Measurements from ENCODE around the gene ARAP1.
A peak's percentile ranks its signal among the peaks of the same experiment; 100 is the strongest.

ARAP1 gene

GRCh38 chr11:72702096-72702495 lies 50.1 kb downstream of the ARAP1 start:
- DNase-seq, result no peak

GRCh38 chr11:72701466-72701865 lies 50.7 kb downstream of the ARAP1 start:
- no peak for DNase-seq

- DNase-seq, result no peak
Observed at GRCh38 chr11:72700146-72700545, 52.1 kb downstream of the ARAP1 start.

- DNase-seq, result no peak
Observed at GRCh38 chr11:72697814-72698213, 54.4 kb downstream of the ARAP1 start.

GRCh38 chr11:72696866-72697700 lies 55.1 kb downstream of the ARAP1 start:
- DNase-seq, result no peak

GRCh38 chr11:72695354-72695753 lies 56.9 kb downstream of the ARAP1 start:
- no peak for DNase-seq

GRCh38 chr11:72693271-72693968 lies 58.8 kb downstream of the ARAP1 start:
- no peak for DNase-seq

GRCh38 chr11:72692498-72693237 lies 59.5 kb downstream of the ARAP1 start:
- DNase-seq, result no peak

GRCh38 chr11:72690166-72690565 lies 62.0 kb downstream of the ARAP1 start:
- no peak for DNase-seq

GRCh38 chr11:72688929-72689328 lies 63.3 kb downstream of the ARAP1 start:
- DNase-seq, result no peak

GRCh38 chr11:72688486-72688885 lies 63.7 kb downstream of the ARAP1 start:
- DNase-seq, result no peak

GRCh38 chr11:72687326-72687725 lies 64.9 kb downstream of the ARAP1 start:
- DNase-seq, result no peak

GRCh38 chr11:72686639-72687220 lies 65.5 kb downstream of the ARAP1 start:
- DNase-seq, result no peak

GRCh38 chr11:72685560-72686480 lies 66.4 kb downstream of the ARAP1 start:
- no peak for DNase-seq

- no peak for DNase-seq
Observed at GRCh38 chr11:72684236-72684912, 67.8 kb downstream of the ARAP1 start.

- peak; percentile 27 for DNase-seq
Observed at GRCh38 chr11:72683782-72684200, 68.4 kb downstream of the ARAP1 start.

- no peak for DNase-seq
Observed at GRCh38 chr11:72682858-72683243, 69.4 kb downstream of the ARAP1 start.

- DNase-seq, result no peak
Observed at GRCh38 chr11:72682238-72682857, 69.9 kb downstream of the ARAP1 start.

GRCh38 chr11:72681226-72682153 lies 70.7 kb downstream of the ARAP1 start:
- no peak for DNase-seq

GRCh38 chr11:72680624-72681158 lies 71.5 kb downstream of the ARAP1 start:
- DNase-seq, result no peak

All from NCI-H1694 treated with DMSO at 0.1 percent for 48 hours (cell line).